Measurements from ENCODE around the gene MPPED1.

Gene MPPED1

DNA sequence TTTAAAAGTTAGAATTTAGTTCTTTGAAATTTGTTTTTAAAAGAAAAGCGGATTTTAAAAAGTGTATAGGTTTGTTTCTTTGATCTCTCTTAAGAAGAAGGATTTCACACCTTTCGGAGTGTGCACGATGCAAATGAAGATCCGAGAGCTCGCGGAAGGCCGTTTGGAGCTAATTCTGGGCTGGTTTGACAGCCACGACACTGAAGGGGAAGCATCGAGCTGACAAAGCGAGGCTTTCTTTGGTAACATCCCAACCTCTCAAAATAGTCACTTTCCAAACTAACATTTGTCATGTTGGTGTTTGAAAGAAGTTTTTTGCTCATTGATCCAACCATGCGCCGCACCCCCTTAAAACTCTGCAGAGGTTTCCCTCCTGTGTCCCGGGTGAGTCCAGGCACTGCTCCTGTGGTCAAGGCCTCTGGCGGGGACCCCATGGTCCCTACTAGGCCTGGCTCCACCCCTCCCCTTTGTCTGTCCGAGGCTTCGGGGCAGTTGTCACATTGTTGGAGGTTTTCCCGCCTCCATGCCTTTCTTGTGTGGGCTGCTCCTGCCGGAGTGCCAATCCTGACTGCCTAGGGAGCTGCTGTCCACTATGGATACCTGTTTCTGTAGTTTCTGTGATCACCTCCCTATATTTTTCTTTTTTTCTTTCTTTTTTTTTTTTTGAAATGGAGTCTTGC, 39.7 kb downstream of the MPPED1 start:
- Histone ChIP-seq H3K36me3 (ENCODE audit: low read length) (no peaks in the 10 kb centered on the region), H3K4me2 (ENCODE audit: low read depth, low read length, poor library complexity, severe bottlenecking) (no peak overlapping the region), H3K27me3 (ENCODE audit: low read length) (no peaks in the 10 kb centered on the region), H3F3A (ENCODE audit: insufficient read depth) (no peaks in the 10 kb centered on the region), H3K4me3 (ENCODE audit: insufficient read depth, low read length, poor library complexity, severe bottlenecking) (no peak overlapping the region), H3K27ac (ENCODE audit: low read depth, low read length) (no peak overlapping the region), H3K9me2 (replicated peaks; ENCODE audit: insufficient read depth, low read length) (no peaks in the 10 kb centered on the region), H3K9ac (ENCODE audit: low read length) (no peak overlapping the region), H4K20me1 (ENCODE audit: low read depth, low read length) (no peaks in the 10 kb centered on the region), H3K79me2 (ENCODE audit: insufficient read depth, low read length) (no peaks in the 10 kb centered on the region), H3K9me3 (ENCODE audit: insufficient read depth, low read length) (no peaks in the 10 kb centered on the region), H2AFZ (ENCODE audit: low read depth, low read length, severe bottlenecking) (no peak overlapping the region)
- TF ChIP-seq CTCF (IDR thresholded peaks at IDR 0.05; ENCODE audit: insufficient read depth, low read length, poor library complexity, severe bottlenecking) (no peak), EZH2phosphoT487 (conservative IDR thresholded peaks at IDR 0.05; ENCODE audit: low read length) (no peak)

GRCh38 chr22:43455846-43456245, 44.0 kb downstream of the MPPED1 start:
- Histone ChIP-seq H2AFZ (ENCODE audit: low read depth, low read length, severe bottlenecking) (no peak overlapping the region), H3F3A (ENCODE audit: insufficient read depth) (no peaks in the 10 kb centered on the region), H3K27me3 (ENCODE audit: low read length) (no peaks in the 10 kb centered on the region), H3K79me2 (ENCODE audit: insufficient read depth, low read length) (no peaks in the 10 kb centered on the region), H3K27ac (ENCODE audit: low read depth, low read length) (no peak overlapping the region), H4K20me1 (ENCODE audit: low read depth, low read length) (no peaks in the 10 kb centered on the region), H3K9me3 (ENCODE audit: insufficient read depth, low read length) (no peaks in the 10 kb centered on the region), H3K4me2 (ENCODE audit: low read depth, low read length, poor library complexity, severe bottlenecking) (no peak overlapping the region), H3K9me2 (replicated peaks; ENCODE audit: insufficient read depth, low read length) (no peaks in the 10 kb centered on the region), H3K4me3 (ENCODE audit: insufficient read depth, low read length, poor library complexity, severe bottlenecking) (no peak overlapping the region), H3K36me3 (ENCODE audit: low read length) (no peaks in the 10 kb centered on the region), H3K9ac (ENCODE audit: low read length) (no peak overlapping the region)
- TF ChIP-seq CTCF (IDR thresholded peaks at IDR 0.05; ENCODE audit: insufficient read depth, low read length, poor library complexity, severe bottlenecking) (no peak), EZH2phosphoT487 (conservative IDR thresholded peaks at IDR 0.05; ENCODE audit: low read length) (no peak)

GRCh38 chr22:43457002-43457401, 45.2 kb downstream of the MPPED1 start:
- Histone ChIP-seq H3K4me3 (ENCODE audit: insufficient read depth, low read length, poor library complexity, severe bottlenecking) (no peak overlapping the region), H3K27me3 (ENCODE audit: low read length) (no peaks in the 10 kb centered on the region), H3K9me2 (replicated peaks; ENCODE audit: insufficient read depth, low read length) (no peaks in the 10 kb centered on the region), H4K20me1 (ENCODE audit: low read depth, low read length) (no peaks in the 10 kb centered on the region), H2AFZ (ENCODE audit: low read depth, low read length, severe bottlenecking) (no peak overlapping the region), H3F3A (ENCODE audit: insufficient read depth) (no peaks in the 10 kb centered on the region), H3K4me2 (ENCODE audit: low read depth, low read length, poor library complexity, severe bottlenecking) (no peak overlapping the region), H3K36me3 (ENCODE audit: low read length) (no peaks in the 10 kb centered on the region), H3K9me3 (ENCODE audit: insufficient read depth, low read length) (no peaks in the 10 kb centered on the region), H3K27ac (ENCODE audit: low read depth, low read length) (no peak overlapping the region), H3K9ac (ENCODE audit: low read length) (no peak overlapping the region), H3K79me2 (ENCODE audit: insufficient read depth, low read length) (no peaks in the 10 kb centered on the region)
- TF ChIP-seq CTCF (IDR thresholded peaks at IDR 0.05; ENCODE audit: insufficient read depth, low read length, poor library complexity, severe bottlenecking) (no peak), EZH2phosphoT487 (conservative IDR thresholded peaks at IDR 0.05; ENCODE audit: low read length) (no peak)

Measured in SU-DHL-6 (cell line).